ENCODE results near the gene STK16.

The STK16 gene

DNA sequence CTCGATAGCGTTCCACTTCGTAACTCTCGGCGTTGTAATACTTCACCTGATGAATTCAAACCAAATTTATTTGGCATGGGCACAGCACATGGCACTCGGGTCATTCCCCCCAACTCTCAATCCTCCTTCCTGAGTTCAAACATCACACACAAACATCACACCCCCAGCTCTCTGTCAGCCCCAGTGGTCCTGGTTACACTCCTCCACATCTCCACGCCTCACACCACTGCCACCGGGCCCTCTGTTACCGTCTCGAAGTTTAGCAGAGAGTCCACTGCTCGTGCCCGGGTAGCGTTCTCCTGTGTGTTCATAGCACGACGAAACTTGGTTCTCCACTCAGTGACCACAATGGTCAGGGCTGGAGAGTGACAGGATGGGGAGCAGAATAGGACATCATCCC, 31.1 kb upstream of the STK16 start:
- DNase-seq (ENCODE audit: low read depth in 2 of 2): no peak

- no peak for DNase-seq (ENCODE audit: low read depth in 2 of 2)
Measured at GRCh38 chr2:219214786-219215185, 30.5 kb upstream of the STK16 start.

- DNase-seq (ENCODE audit: low read depth in 2 of 2): no peak
Measured at GRCh38 chr2:219215871-219216534, 29.3 kb upstream of the STK16 start.

DNA sequence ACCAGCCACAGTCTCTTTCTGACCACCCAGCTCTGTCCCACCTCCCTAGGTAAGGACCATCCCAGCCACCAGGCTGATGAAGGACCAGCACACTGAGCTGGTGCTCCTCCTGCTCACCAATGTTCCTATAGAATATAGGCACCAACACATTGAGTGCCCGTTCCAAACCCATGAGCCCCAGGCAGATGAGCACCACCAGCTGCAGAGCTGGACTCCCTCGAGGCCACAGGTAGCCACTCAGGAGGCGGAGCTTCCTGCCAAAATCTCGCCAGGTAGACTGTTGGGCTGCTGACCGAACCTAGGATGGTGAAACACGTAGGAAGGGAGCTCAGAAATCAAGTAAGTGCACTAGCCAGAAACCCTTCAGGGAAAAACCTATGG, 28.8 kb upstream of the STK16 start:
- no peak for DNase-seq (ENCODE audit: low read depth in 2 of 2)

GRCh38 chr2:219218217-219218731, 27.0 kb upstream of the STK16 start:
- no peak for DNase-seq (ENCODE audit: low read depth in 2 of 2)

GRCh38 chr2:219218732-219219701, 26.3 kb upstream of the STK16 start, which contains the start of gene ABCB6:
Gene ABCB6, minus strand, starts transcription at chr2:219218958. Its CDS starts 285 bp downstream, at chr2:219218673.
- DNase-seq (ENCODE audit: low read depth in 2 of 2): peak; percentile 83 to 90

- DNase-seq (ENCODE audit: low read depth in 2 of 2): no peak
Measured at GRCh38 chr2:219219784-219220532, 25.3 kb upstream of the STK16 start.

GRCh38 chr2:219220652-219221402, 24.5 kb upstream of the STK16 start:
- no peak for DNase-seq (ENCODE audit: low read depth in 2 of 2)

DNA sequence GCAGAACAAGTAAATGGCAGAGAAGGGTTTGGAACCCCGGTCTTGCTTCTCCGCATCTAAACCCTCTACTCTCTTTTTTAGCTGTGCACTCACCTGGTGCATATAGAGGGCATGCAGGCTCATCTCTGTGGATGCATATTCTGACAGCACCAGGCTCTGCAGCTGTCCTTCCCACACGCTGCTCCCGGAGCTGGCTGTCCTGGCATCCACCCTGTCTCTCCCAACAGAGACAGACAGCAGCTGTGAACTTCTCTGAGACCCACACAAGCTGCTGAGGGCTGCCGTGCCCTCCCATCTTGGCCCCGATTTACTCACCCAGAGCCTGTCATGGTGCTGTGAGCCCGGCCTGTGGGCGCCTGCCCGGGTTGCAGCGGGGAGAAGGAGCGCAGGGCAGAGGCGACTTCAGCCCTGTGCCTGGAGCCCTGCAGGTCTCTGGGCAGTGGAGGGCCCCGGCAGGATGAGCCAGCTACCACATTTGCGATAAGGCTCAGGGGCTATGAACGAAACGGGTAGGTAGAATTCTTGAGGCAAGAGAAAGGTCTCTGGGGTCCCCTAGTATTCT, 23.2 kb upstream of the STK16 start:
- DNase-seq (ENCODE audit: low read depth in 2 of 2): no peak

DNA sequence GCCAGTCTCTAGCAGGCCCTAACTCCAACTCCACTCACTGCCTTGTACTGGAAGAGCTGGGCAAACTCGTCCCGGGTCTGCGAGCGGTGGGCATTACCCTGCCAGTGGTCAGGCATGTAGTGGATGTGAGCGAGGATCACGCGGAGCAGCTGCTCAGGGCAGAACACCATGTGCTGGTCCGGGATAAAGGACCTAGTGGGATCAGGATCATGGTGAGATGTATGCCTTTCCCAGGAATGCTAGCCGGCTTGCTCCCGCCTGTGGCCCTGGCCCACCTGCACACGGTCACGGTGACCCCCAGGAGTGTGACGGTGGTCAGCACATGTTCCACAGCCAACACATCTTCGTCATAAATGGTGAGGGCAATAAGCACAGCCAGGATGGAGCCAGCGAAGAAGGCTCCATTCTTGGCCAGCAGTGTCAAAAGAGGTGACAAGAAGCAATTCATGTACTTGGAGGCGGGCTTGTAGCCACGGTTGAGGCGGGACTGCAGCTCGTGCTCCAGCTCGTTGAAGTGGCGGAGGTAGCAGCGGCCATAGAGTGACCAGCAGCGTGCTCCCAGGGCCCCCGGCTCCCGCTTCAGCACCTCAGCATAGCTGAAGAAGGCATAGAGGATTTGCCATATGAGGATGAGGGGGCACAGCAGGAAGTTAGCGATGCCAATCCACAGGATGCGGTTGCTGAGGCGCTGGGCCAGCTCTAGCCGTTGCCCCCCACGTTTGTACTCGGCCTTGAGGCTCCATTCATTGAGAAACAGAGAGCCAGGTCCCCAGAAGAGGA, 21.3 kb upstream of the STK16 start:
- DNase-seq (ENCODE audit: low read depth in 2 of 2): no peak

DNA sequence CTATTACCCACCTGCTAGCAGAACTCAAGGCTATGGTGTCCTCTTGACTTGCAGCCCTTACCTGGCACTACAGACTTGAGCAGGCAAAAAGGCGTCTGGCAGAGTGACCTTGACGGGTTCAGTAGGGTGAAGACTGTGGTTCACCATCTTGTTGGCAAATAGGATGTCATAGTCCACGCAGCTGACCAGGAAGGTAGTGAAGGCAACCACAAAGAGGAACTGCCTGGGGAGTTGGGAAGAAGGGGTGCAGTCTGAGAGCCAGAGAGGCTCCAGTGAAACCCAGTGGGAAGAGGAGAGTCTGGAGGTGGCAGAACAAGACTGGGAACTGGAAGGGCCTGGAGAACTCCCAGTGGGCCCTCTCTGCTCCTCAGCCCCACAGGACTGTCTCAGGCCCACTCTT, 19.9 kb upstream of the STK16 start:
- no peak for DNase-seq (ENCODE audit: low read depth in 2 of 2)

DNA sequence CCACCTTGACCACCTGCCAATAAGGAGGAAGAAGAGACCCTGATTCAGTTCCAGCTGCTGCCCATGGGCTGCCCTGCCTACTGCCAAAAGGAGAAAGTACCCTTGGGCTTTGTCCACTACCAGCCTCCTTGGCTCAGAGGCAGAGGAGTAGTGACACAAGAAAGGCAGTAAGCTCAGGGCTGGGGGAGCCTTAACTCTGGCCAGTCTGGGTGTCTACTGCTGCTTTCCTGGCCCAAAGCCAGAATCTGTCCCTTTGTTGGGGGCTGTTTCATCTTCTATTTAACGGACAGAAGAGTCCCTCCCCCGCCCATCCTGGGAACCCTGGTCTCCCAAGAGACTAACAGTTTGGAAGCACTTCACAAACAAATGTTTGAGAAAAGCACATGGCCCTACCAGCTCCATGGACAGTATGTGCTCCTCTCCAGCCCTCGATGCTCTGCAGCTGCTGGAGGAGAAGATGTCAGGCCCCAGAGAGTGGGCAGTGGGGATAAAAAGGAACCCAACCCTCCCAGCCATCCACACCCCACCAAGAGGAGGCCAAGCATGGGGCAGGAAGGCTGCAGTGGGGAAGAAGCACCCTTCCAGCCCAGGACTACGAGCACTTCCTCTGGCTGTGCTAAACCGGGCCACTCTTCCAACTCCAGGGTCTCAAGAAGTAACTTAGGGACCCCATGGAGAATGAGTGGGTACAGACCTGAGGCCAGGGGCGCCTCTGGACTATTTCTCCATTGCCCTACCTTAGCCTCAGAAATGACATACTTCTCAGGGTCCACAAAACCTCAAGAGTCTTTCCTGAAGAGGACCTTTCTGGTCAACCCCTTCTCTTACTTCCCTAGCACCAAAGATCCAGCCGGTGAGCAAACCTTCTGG, 17.0 kb upstream of the STK16 start:
- DNase-seq (ENCODE audit: low read depth in 2 of 2): no peak

- no peak for DNase-seq (ENCODE audit: low read depth in 2 of 2)
Measured at GRCh38 chr2:219228911-219229304, 16.4 kb upstream of the STK16 start.

DNA sequence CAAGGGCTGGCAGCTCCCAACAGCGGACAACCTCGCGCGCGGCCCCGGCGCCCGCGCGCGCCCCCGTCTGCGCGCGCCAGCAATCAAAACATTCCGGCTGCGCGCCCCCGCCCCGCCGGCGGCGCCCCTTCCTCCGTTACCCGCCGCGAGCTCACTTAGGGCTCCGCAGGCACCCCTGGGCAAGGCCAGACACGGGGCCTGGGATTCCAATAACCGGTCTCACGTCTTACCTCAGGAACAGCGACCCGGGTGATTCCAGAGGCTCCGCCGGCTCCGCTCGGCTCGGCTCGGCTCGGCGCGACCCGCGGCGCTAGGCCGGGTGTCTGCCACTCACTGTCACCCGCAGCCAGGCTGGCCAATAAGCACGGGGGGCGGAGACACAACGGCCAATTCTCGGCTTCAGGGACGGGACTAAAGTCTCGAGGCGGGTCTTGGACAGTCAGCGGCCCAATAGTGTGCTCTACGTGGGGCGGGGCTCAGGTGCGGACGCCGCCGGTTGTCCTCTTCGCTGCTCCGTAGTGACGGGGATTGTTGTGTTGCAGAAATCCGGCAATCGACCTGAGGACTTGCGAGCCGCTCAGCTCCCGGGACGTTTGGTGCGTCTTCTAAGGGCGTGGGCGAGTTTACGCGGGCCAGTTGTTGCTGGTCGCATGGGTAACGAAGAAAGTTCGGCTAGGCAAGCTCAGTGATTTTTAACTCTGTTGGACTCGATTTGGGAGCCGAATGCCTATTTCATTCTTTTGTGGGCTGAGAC, 15.8 kb upstream of the STK16 start, which contains the start of the genes ANKZF1 and ATG9A:
TSS of gene ANKZF1 (plus strand) at position 502 of the 754 bp plus-strand sequence. CDS start 452 bp downstream, outside the sequence.
TSS of gene ATG9A (minus strand) at position 332 of the 754 bp plus-strand sequence. CDS start 1,612 bp downstream, outside the sequence.
- DNase-seq (ENCODE audit: low read depth in 2 of 2): peak; percentile 96 to 99

DNA sequence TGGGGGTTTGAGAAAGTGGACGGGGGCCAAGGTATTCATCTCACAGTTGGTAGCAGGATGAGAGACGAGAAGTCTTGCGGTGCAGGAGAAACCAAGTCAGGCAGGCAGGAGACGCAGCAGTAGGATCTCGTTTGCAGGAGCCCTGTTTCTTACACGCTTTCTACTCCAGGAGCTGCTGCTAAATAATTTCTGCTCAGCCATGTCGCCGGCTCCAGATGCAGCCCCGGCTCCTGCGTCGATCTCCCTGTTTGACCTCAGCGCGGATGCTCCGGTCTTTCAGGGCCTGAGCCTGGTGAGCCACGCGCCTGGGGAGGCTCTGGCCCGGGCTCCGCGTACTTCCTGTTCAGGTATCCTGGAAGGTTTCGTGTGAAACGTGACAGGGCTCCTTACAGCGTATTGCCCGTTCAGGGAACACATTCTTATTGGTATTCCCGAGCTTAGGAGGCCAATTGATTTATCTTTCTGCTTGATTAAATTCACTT, 15.2 kb upstream of the STK16 start:
- no peak for DNase-seq (ENCODE audit: low read depth in 2 of 2)

- no peak for DNase-seq (ENCODE audit: low read depth in 2 of 2)
Measured at GRCh38 chr2:219234331-219234730, 10.9 kb upstream of the STK16 start.

DNA sequence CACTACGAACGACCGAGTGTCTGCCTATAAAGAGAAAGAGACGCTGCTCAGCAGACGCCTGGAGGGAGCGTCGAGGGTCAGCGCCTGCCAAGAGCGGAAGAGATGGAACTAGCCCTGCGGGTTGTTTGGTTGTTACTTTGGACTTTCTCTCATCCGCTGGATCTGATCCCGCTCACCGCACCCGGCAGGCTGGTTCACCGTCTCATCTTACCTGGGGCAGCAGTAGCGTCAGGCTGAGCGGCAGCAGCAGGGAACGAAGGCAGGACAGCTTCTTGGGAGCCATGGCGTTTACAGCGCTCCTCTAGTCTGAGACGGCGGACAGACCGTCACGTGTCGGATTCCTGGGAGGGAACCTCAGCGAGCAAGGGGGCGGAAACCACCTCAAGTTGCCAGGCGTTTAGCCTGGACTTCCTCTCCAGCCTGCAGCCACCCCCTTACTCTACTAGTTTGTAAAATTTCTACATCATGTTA, 2.0 kb upstream of the STK16 start:
- DNase-seq (ENCODE audit: low read depth in 2 of 2): no peak

GRCh38 chr2:219244789-219245147, 511 bp upstream of the STK16 start:
- no peak for DNase-seq (ENCODE audit: low read depth in 2 of 2)
